GM19324 (cell line): ENCODE measurements around the gene ARHGEF28.

ENCODE experiments used
- ATAC-seq: cut with Tn5 transposase; IDR thresholded peaks from one replicate; pipeline ENCODE4 v1.9.1; 2021; ENCODE audit warnings: mild to moderate bottlenecking, moderate library complexity; ENCODE audit not compliant: unreplicated experiment, low FRiP score

Gene ARHGEF28

DNA sequence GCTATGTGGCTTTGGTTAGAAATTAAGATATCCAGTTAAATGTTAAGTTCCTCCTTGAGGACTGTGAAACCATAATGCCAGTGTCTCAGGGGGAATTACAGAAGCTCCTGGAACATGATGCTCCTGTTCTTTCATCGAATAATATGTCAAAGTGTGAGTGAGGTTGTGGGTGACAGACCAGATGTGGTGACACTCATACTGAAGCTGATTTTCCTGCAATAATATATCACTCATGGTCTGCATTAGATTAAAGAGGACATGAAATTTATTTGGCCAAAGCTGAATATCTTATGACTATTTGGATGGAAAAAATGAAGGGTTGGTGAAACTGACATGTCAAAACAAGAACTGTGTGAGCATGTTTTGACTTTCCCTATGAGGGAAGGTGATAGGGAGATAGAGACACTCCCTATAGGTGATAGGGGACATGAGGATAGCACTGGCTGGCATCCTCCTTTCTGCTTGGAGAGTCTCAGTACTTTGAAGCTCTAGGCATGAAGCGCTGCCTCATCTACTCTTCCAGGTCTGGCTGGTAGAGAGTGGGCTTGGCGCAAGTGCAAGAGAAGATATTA lies 173.5 kb downstream of the ARHGEF28 start:
- no peak for ATAC-seq

DNA sequence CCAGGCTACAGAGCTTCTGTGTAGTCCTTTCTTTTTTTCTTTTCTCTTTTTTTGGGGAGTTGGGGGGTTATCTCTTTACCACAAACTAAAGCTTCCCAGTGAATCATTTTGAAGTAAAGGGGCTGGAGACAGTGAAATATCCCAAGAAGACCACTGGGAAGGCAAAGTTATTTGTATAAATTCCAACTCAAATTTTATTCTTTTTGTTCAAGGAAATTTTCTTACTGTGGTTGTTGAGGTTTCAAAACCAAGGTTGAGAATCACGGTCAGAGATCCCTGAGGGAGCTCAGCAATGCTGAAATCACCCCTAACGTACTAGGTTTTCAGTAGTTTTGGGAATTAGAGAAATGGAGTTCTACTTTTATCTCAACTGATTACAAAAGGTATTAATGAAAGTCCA lies 175.7 kb downstream of the ARHGEF28 start:
- no peak for ATAC-seq

DNA sequence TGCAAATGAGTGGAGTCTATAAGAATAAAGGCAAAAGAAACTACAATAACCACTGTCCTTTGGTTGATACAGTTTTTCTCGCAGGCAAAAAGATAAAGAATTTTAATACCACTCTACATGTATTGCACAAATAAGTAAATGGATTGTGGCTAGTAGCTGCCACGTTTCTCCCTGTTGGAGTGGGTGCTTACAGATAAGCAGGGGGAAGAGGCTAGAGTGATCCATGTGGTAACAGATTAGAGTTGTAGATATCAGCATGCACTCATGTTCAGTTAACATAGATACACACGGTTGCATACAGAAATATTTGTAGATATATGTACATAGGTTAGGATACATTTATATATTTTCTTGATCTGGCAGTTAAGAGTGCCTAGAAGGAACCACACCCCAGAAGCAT lies 179.5 kb downstream of the ARHGEF28 start:
- no peak for ATAC-seq

DNA sequence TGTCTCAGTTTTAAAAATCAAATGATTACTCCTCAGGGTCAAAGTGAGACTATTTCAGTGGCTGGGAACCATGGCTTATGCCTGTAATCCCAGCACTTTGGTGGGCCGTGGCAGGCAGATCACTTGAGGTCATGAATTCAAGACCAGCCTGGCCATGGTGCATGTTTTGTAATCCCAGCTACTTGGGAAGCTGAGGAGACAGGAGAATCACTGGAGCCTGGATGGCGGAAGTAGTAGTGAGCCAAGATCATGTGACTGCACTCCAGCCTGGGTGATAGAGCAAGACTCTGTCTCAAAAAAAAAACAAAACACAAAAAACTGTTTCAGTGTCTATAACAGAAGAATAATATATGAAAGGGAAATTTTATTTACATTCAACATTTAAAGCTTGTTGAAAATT lies 182.9 kb downstream of the ARHGEF28 start:
- ATAC-seq, result no peak

DNA sequence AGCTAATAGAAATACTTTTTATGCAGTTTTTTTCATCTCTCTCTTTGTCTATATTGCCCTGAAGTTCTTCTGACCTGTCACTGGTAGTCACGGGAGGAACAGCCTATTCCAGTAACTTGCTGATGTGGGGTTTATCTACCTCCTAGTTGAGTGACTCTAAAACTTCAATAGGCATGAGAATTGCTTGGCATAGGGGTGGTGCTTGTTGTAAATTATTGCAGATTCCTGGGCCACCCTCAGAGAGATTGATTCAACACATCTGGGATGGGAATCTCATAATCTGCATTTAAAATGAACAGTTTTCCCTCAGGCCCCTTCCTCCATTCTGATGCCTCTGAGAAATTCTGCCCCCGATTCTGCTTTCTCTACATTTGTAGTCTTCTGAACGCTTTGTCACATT lies 184.4 kb downstream of the ARHGEF28 start:
- no peak for ATAC-seq

DNA sequence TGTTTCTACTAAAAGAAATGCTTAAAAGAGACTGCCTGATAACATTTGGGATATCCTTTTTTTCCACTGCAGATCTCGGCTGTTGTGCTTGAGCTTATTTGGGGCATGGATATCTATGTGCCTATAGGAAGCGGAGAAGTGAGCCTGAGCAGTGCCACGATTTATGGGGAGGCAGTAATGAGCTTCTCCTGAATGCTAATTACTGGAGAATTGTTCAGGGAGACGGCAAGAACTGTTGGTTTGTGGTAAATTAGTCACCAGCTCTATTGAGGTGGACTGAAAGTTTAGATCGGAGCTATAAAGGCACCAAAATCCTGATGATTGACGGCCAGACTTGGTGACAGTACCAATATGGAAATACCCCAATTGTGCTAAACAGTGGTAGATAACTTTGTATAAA lies 186.5 kb downstream of the ARHGEF28 start:
- ATAC-seq, result no peak

DNA sequence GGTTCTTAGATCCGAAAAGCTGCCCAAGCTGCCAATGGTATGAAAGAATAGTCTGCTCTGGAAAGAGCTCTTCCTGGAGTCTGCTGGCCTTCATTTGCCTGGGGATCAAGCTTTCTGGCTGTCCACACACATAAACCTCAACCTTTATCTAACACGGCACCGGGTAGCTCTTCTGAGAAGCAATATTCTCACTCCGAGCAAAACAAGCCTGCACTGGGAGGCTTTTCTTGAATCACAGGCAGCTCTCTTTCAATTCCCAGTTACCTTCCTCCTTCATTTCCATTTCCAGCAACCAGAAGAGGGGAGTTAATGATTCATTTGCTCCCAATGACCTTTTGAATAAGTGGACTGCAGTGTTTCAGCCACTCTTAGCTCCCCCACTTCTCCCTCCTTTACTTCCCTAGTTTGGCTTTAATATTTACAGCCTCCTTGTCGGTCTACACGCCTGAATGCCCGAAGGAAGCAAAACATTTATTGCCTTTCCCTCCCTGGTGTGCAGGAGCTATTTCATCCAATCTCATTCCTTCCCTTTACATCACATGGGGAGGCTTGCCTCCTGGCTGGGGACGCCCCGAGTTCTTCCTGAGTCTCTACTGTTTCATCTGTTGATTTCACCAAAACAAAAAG lies 187.1 kb downstream of the ARHGEF28 start:
- ATAC-seq, result no peak

DNA sequence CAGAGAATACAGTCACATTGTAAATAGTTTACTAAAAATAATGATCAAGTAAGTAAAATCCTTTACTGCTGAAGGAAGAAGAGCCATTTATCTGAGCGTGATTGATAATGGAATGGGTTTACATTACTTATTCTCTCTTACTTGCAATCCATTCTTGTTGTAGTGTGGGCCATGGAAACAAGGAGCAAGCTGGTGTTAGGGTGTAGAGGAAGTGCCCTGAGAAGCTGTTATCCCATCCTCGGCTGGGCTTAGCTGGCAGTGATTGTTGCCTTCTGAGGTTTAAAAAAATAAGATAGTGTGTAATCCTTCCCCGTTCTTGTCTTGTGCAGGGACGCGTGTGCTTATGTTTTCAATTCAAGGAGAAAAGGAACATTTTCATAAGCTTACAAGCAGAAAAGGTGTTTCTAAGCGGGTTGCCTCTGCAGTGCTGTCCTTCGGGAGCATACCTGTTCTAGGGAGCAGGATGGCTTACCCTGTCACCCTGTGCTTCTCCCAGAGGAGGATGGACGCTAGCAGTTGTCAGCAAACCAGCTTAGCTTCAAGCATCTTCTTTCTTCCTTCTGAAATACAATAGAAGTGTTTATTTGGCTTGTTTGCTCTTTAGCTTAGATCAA lies 188.3 kb downstream of the ARHGEF28 start:
- no peak for ATAC-seq

DNA sequence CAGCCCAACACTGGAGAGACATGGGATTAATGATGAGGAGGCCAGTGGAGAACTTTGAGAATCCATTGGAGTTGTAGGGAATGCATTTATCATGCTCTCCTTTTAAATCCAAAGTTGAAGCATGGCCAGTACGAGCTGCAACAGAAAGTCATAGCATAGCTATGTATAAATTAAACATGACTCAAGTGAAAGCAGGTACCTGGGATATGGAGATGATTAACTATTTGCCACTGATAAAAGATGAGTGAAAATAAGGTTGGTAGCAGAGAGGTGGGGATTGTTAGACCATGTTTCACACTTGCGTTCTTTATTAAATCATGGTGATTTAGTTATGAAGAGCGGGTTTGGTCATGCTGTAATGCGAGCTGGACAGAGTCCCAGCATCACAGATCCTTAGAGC lies 189.6 kb downstream of the ARHGEF28 start:
- no peak for ATAC-seq

DNA sequence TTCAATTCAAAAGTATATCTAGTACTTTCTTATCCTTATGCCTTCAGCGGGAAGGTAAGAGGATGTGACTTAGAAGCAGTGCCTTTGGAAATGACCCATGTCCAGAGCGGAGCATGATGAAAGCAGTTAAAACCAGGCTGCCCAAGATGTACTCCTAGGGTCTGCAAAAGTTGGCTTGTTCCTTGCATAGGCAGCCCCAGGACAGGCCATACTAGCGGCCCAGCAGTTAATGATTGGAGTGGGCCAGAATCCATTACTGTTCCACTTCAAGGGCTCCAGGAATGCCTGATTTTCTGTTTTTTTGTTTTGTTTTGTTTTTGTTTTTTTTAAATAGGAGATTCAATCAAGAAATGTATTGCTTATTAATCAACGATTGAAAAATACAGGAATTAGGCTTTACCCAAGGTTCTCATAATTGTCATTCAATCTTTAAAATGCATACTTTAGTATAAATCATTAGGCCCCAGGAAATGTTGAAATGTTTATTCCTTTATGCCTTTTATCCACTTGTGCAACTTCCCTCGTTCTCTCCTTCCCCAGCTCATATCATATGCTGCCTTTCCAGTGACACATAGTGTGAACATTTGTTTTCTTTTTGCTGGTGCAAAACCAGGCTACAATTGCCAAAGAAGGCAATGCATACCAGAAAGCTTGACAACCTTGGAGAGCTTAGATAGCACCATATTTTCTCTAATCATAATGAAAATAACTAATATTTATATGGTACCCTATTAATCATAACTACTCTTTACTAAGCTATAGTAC lies 190.8 kb downstream of the ARHGEF28 start:
- ATAC-seq, result no peak

DNA sequence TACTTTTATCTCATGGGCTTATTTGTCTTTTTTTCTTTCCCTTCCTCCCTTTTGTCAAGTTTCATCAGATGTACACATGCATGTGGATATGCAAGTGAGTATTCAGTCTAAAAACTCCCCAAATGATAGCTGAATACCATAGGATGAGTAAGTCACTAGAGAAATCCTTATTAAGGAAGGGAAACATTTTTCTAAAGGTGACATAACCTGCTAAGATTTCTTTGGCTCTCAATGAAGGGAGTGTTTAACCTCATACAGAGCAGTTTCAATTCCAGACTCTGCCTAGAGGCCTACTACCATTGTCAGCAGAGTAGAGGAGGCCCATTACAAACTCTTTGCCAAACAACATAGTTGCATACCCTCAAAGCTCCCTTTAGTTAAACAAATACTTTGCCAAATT lies 192.4 kb downstream of the ARHGEF28 start:
- ATAC-seq, result no peak

DNA sequence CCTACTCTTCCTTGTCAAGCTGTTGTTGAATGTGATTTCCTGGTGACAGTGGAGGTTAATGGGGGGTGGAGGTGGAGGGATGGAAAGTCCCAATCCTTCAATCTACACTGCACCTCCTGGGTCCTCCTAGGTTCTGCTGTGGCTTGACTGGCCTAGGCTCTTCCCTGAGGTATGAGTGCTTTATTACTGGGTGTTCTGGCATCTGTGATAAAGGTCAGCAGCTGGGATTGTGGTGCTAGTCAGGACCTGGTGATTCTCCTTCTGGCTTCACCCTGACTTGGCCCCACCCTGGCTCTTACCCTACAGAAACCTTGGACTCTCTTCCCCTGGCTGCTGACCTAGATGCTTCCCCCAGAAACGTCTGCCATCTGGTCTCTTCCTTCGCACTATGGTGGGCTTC lies 194.3 kb downstream of the ARHGEF28 start:
- ATAC-seq, result no peak

DNA sequence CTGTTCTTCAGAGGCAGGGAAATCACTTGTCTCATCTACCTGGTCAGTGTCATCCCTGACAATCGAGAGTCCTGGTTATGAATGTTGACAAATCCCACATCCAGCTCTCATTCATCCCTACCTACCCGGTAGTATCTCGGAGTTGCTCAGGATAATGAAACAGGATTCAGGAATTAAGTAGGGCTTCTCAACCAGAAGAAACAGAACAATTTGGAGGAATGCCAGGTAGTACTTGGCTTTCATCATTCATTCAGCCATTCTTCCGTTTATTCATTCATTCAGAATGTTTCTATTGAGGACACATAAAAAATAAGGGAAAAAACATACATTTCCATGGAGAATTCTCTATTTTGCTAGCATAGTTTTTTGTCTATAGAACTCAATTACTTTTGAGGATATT lies 195.0 kb downstream of the ARHGEF28 start:
- no peak for ATAC-seq

DNA sequence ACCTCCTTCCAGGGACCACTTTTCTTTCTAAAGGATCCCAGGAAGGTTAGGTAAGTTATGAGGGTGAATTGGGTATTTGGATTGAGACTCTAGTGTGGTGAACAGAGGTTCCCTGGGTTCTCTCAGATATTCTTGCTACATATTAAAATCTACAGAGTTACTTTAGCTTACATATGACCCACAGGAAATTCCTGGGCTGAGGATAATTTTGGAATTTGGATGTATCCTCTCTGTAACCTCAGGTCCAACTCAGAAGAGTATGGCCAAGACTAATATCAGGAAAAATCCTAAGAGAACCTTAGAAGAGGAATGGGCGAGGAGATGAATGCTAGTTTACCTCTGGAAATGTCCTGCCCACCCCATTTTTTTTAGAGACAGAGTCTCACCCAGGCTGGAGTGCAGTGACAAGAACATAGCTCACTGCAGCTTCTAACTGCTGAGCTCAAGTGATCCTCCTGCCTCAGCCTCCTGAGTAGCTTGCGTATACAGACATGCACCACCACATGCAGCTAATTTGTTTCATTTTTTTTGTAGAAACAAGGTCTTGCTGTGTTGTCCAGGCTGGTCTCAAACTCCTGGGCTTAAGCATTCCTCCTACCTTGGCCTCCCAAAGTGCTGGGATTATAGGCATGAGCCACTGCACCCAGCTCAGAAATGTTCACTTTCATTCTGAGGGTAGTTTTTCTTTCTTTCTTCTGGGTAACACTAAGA lies 196.4 kb downstream of the ARHGEF28 start:
- no peak for ATAC-seq

DNA sequence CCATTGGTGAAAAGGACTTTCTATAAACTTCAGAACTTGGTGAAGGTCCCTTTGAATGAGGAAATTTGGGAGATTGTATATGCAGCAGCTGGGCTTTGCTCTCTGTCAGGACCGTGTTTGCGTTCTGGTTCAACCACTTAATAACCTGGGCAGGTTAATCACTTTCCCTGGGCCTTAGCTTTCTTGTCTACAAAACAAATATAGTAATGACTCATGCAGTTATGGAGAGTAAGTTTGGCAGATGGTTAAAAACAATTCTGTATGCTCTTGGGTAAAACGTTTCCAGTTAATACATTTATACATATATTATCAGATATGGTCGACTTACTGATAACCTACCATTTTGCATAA lies 197.0 kb downstream of the ARHGEF28 start:
- no peak for ATAC-seq

DNA sequence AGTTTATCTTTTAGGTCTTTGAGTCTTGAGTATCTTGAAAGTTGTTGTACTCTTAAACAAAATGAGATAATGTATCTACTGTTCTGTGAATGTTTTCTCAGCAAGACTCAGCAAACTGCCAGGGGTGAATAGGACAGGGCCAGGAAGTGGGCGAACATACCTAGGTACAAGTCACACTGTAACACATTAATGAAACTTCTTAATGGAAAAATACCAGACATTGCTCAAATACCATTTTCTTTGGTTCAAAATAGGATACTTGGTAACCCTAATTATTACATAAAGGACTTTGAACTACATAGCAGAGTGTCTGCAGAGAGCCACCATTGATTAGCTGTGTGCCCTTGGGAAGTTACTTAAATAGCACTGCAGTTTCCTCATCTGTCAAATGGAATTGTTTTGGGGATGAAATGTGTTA lies 197.5 kb downstream of the ARHGEF28 start:
- no peak for ATAC-seq

DNA sequence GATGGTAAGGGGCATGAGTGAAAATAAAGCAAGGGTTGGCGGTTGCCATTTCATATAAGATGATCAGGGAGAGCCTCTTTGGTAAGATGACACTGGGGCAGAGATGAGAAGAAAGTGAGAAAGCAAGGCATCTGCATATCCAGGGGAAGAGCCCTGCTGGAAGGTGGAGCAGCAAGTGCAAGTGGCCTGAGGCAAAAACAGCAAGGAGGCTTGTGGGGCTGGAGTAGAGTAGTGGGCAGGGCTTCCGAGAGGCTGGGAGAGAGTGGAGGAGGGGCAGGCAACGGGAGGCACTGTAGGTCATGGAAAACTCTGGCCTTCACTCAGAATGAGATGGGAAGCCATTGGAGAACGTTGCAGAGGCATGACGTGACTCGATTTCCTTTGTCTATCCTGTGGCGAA lies 199.2 kb downstream of the ARHGEF28 start:
- ATAC-seq, result no peak

DNA sequence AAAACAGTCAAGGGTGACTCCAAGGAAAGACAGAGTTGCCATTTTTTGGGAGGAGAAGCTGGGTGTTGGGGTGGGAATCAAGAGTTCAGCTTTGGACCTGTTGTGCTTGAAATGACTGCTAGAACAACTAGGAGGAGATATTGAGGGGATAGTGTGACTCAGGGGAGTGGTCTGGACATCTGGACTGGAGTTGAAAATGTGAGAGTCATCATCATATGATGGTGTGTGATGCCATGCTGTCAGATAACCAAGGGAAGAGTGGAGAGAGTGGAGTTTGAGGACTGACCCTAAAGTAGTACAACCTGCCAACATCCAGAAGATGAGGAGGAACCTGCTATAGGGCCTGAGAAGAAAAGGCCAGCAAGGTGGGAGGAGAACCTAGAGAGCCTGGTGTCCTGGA lies 199.7 kb downstream of the ARHGEF28 start:
- ATAC-seq, result no peak

DNA sequence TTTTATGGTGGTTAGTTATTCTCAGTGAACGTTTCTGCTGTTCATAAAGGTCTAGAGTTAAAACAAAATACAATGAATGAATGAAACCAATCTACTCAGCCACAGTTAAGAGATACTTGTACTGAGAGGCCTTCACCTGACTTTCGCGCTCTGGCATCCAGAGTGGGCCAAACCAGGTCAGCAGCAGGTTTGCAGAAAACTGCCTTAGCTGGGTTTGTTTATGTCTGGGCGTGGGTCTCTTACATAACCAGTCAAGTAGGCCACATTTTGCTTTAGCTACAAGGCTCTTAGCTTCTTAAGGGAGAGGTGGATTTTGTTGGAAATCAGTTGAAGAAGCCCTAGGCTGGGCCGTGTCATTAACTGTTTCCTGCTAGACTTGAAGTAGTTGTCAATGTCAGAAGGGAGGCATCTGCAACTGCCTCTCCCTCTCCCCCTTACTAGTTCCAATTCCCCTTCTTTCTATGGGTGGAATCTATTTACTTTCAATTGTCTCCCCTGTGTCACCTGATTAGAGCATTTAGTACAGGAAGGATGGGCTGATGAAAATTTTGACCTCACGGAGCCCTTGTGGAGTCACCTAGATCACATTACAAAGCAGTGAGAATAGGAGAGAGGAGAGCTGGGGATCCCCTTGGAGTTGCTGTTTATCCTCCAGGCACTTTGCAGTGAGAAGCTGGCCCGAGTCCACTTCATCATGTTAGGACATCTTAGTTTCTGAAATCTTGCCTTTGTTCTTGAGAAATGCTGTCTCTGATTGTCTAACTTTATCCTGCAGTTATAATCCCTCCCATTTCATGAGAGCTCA lies 200.5 kb downstream of the ARHGEF28 start:
- ATAC-seq, result no peak

DNA sequence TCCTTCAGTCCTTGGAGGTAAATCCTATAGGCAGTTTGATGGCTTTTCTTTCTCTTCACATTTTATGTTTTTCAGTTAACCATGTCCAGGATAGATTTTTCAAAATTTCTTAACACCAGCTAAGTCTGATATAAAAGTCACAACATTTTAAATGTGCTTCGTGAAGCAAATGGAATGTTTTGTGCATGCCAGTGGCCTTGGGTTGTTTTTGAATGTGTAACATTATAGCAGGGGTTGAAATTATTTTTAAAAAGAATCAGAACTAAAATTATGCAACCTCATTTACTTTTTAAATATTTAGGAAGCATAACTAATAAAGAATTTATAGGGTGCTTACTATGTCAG lies 201.1 kb downstream of the ARHGEF28 start:
- ATAC-seq, result no peak
